Measurements from ENCODE around the gene KRTAP10-5. TPM values are rescaled to one million over a fixed set of nuclear protein-coding genes. Genes with fewer than 3 reads are reported as not detected.

KRTAP10-5 gene
- total RNA-seq, 1 donor from 2014 or later = not detected

GRCh38 chr21:44617071-44617501, 36.7 kb upstream of the KRTAP10-5 start:
- H3K4me3 Mint-ChIP-seq (ENCODE audit: unreplicated experiment) = peak overlapping the region; percentile 63

GRCh38 chr21:44616591-44616926, 36.2 kb upstream of the KRTAP10-5 start:
- H3K27me3 Mint-ChIP-seq (ENCODE audit: unreplicated experiment) = peaks cover 9% of the 10 kb centered on the region
- no peak overlapping the region for H3K4me3 Mint-ChIP-seq (ENCODE audit: unreplicated experiment)
- TF ChIP-seq CTCF (IDR thresholded peaks at IDR 0.05; ENCODE audit: partially characterized antibody, unreplicated experiment) = no peak
- peaks cover 22% of the 10 kb centered on the region for H3K36me3 Mint-ChIP-seq (ENCODE audit: unreplicated experiment)
- H3K4me1 Mint-ChIP-seq (ENCODE audit: low read depth, unreplicated experiment) = peaks cover 10% of the 10 kb centered on the region
- peak overlapping the region; percentile 78 for H3K27ac Mint-ChIP-seq (ENCODE audit: unreplicated experiment)
- H3K9me3 Mint-ChIP-seq (ENCODE audit: unreplicated experiment) = peaks cover 19% of the 10 kb centered on the region
- DNase-seq = no peak

More at GRCh38 chr21:44617071-44617501, 36.7 kb upstream of the KRTAP10-5 start:
- Mint-ChIP-seq H3K9me3 (ENCODE audit: unreplicated experiment) (peaks cover 19% of the 10 kb centered on the region), H3K27ac (ENCODE audit: unreplicated experiment) (peak overlapping the region; percentile 78), H3K27me3 (ENCODE audit: unreplicated experiment) (peaks cover 9% of the 10 kb centered on the region), H3K36me3 (ENCODE audit: unreplicated experiment) (peaks cover 20% of the 10 kb centered on the region), H3K4me1 (ENCODE audit: low read depth, unreplicated experiment) (peaks cover 10% of the 10 kb centered on the region)
- no peak for TF ChIP-seq CTCF (IDR thresholded peaks at IDR 0.05; ENCODE audit: partially characterized antibody, unreplicated experiment)
- DNase-seq = peak; percentile 49

GRCh38 chr21:44615911-44616590, 35.6 kb upstream of the KRTAP10-5 start:
- no peak for DNase-seq
- peaks cover 10% of the 10 kb centered on the region for H3K4me1 Mint-ChIP-seq (ENCODE audit: low read depth, unreplicated experiment)
- TF ChIP-seq CTCF (IDR thresholded peaks at IDR 0.05; ENCODE audit: partially characterized antibody, unreplicated experiment) = no peak
- no peak overlapping the region for H3K4me3 Mint-ChIP-seq (ENCODE audit: unreplicated experiment)
- peaks cover 9% of the 10 kb centered on the region for H3K27me3 Mint-ChIP-seq (ENCODE audit: unreplicated experiment)
- peak overlapping the region; percentile 31 for H3K27ac Mint-ChIP-seq (ENCODE audit: unreplicated experiment)
- H3K36me3 Mint-ChIP-seq (ENCODE audit: unreplicated experiment) = peaks cover 27% of the 10 kb centered on the region
- peaks cover 21% of the 10 kb centered on the region for H3K9me3 Mint-ChIP-seq (ENCODE audit: unreplicated experiment)

- H3K36me3 Mint-ChIP-seq (ENCODE audit: unreplicated experiment) = peaks cover 26% of the 10 kb centered on the region
- H3K4me3 Mint-ChIP-seq (ENCODE audit: unreplicated experiment) = no peak overlapping the region
- H3K27me3 Mint-ChIP-seq (ENCODE audit: unreplicated experiment) = peaks cover 9% of the 10 kb centered on the region
- H3K4me1 Mint-ChIP-seq (ENCODE audit: low read depth, unreplicated experiment) = peaks cover 10% of the 10 kb centered on the region
- H3K27ac Mint-ChIP-seq (ENCODE audit: unreplicated experiment) = no peak overlapping the region
- peaks cover 21% of the 10 kb centered on the region for H3K9me3 Mint-ChIP-seq (ENCODE audit: unreplicated experiment)
- no peak for TF ChIP-seq CTCF (IDR thresholded peaks at IDR 0.05; ENCODE audit: partially characterized antibody, unreplicated experiment)
- no peak for DNase-seq
Measured at GRCh38 chr21:44615466-44615865, 35.1 kb upstream of the KRTAP10-5 start.

- DNase-seq = no peak
- peaks cover 24% of the 10 kb centered on the region for H3K36me3 Mint-ChIP-seq (ENCODE audit: unreplicated experiment)
- H3K9me3 Mint-ChIP-seq (ENCODE audit: unreplicated experiment) = peaks cover 21% of the 10 kb centered on the region
- H3K4me3 Mint-ChIP-seq (ENCODE audit: unreplicated experiment) = no peak overlapping the region
- no peak for TF ChIP-seq CTCF (IDR thresholded peaks at IDR 0.05; ENCODE audit: partially characterized antibody, unreplicated experiment)
- no peak overlapping the region for H3K27ac Mint-ChIP-seq (ENCODE audit: unreplicated experiment)
- peaks cover 9% of the 10 kb centered on the region for H3K27me3 Mint-ChIP-seq (ENCODE audit: unreplicated experiment)
- H3K4me1 Mint-ChIP-seq (ENCODE audit: low read depth, unreplicated experiment) = peaks cover 10% of the 10 kb centered on the region
Measured at GRCh38 chr21:44614961-44615391, 34.6 kb upstream of the KRTAP10-5 start.

All from glutamatergic neuron (in vitro differentiated cells).